ENCODE data around the gene KLHL33.

The KLHL33 gene

GRCh38 chr14:20391505-20391904 is 44.5 kb downstream of the KLHL33 start:
- H3K36me3 Mint-ChIP-seq (ENCODE audit: insufficient read depth): peaks cover 85% of the 10 kb centered on the region
- no peak overlapping the region for H3K27ac Mint-ChIP-seq (ENCODE audit: low read depth)
- H3K4me1 Mint-ChIP-seq: peaks cover 13% of the 10 kb centered on the region
- no peaks in the 10 kb centered on the region for H3K9me3 Mint-ChIP-seq
- no peak for ATAC-seq (replicated peaks; ENCODE audit: extremely low read depth, poor library complexity, severe bottlenecking)
- no peak for DNase-seq (ENCODE audit: low spot score in 2 of 2)
- H3K4me3 Mint-ChIP-seq: no peak overlapping the region
- no peaks in the 10 kb centered on the region for H3K27me3 Mint-ChIP-seq

- no peaks in the 10 kb centered on the region for H3K9me3 Mint-ChIP-seq
- no peak overlapping the region for H3K4me3 Mint-ChIP-seq
- peaks cover 13% of the 10 kb centered on the region for H3K4me1 Mint-ChIP-seq
Observed at GRCh38 chr14:20388159-20388558, 47.8 kb downstream of the KLHL33 start.

GRCh38 chr14:20387576-20387975 is 48.4 kb downstream of the KLHL33 start:
- peak overlapping the region; percentile 51 for H3K27ac Mint-ChIP-seq (ENCODE audit: low read depth)
- no peaks in the 10 kb centered on the region for H3K27me3 Mint-ChIP-seq
- no peak for DNase-seq (ENCODE audit: low spot score in 2 of 2)
- H3K4me1 Mint-ChIP-seq: peaks cover 13% of the 10 kb centered on the region
- ATAC-seq (replicated peaks; ENCODE audit: extremely low read depth, poor library complexity, severe bottlenecking): no peak
- peaks cover 72% of the 10 kb centered on the region for H3K36me3 Mint-ChIP-seq (ENCODE audit: insufficient read depth)
- no peaks in the 10 kb centered on the region for H3K9me3 Mint-ChIP-seq
- no peak overlapping the region for H3K4me3 Mint-ChIP-seq

More at GRCh38 chr14:20388159-20388558, 47.8 kb downstream of the KLHL33 start:
- peaks cover 77% of the 10 kb centered on the region for H3K36me3 Mint-ChIP-seq (ENCODE audit: insufficient read depth)
- H3K27ac Mint-ChIP-seq (ENCODE audit: low read depth): peak overlapping the region; percentile 51
- no peak for DNase-seq (ENCODE audit: low spot score in 2 of 2)
- H3K27me3 Mint-ChIP-seq: no peaks in the 10 kb centered on the region
- ATAC-seq (replicated peaks; ENCODE audit: extremely low read depth, poor library complexity, severe bottlenecking): no peak

- Mint-ChIP-seq H3K27me3 (no peaks in the 10 kb centered on the region), H3K27ac (ENCODE audit: low read depth) (no peak overlapping the region), H3K4me3 (no peak overlapping the region), H3K9me3 (no peaks in the 10 kb centered on the region), H3K4me1 (peaks cover 13% of the 10 kb centered on the region), H3K36me3 (ENCODE audit: insufficient read depth) (peaks cover 62% of the 10 kb centered on the region)
- DNase-seq (ENCODE audit: low spot score in 2 of 2): no peak
- no peak for ATAC-seq (replicated peaks; ENCODE audit: extremely low read depth, poor library complexity, severe bottlenecking)
Observed at GRCh38 chr14:20386276-20386855, 49.6 kb downstream of the KLHL33 start.

- H3K36me3 Mint-ChIP-seq (ENCODE audit: insufficient read depth): peaks cover 56% of the 10 kb centered on the region
- H3K27me3 Mint-ChIP-seq: no peaks in the 10 kb centered on the region
- peaks cover 13% of the 10 kb centered on the region for H3K4me1 Mint-ChIP-seq
- no peak overlapping the region for H3K27ac Mint-ChIP-seq (ENCODE audit: low read depth)
- H3K4me3 Mint-ChIP-seq: no peak overlapping the region
- H3K9me3 Mint-ChIP-seq: no peaks in the 10 kb centered on the region
- no peak for ATAC-seq (replicated peaks; ENCODE audit: extremely low read depth, poor library complexity, severe bottlenecking)
- DNase-seq (ENCODE audit: low spot score in 2 of 2): no peak
Observed at GRCh38 chr14:20384886-20385285, 51.1 kb downstream of the KLHL33 start.

GRCh38 chr14:20384321-20384720 is 51.6 kb downstream of the KLHL33 start:
- H3K27me3 Mint-ChIP-seq: no peaks in the 10 kb centered on the region
- ATAC-seq (replicated peaks; ENCODE audit: extremely low read depth, poor library complexity, severe bottlenecking) (no peak), DNase-seq (ENCODE audit: low spot score in 2 of 2) (no peak)
- no peaks in the 10 kb centered on the region for H3K9me3 Mint-ChIP-seq
- H3K36me3 Mint-ChIP-seq (ENCODE audit: insufficient read depth): peaks cover 56% of the 10 kb centered on the region
- H3K4me1 Mint-ChIP-seq: peaks cover 9% of the 10 kb centered on the region
- no peak overlapping the region for H3K27ac Mint-ChIP-seq (ENCODE audit: low read depth)
- H3K4me3 Mint-ChIP-seq: no peak overlapping the region

- Mint-ChIP-seq H3K27ac (ENCODE audit: low read depth) (no peak overlapping the region), H3K4me3 (no peak overlapping the region), H3K4me1 (peaks cover 6% of the 10 kb centered on the region), H3K36me3 (ENCODE audit: insufficient read depth) (peaks cover 56% of the 10 kb centered on the region), H3K9me3 (no peaks in the 10 kb centered on the region), H3K27me3 (no peaks in the 10 kb centered on the region)
- no peak for ATAC-seq (replicated peaks; ENCODE audit: extremely low read depth, poor library complexity, severe bottlenecking)
- DNase-seq (ENCODE audit: low spot score in 2 of 2): no peak
Observed at GRCh38 chr14:20383636-20384035, 52.3 kb downstream of the KLHL33 start.

- peaks cover 3% of the 10 kb centered on the region for H3K4me1 Mint-ChIP-seq
- peaks cover 55% of the 10 kb centered on the region for H3K36me3 Mint-ChIP-seq (ENCODE audit: insufficient read depth)
- no peaks in the 10 kb centered on the region for H3K27me3 Mint-ChIP-seq
- H3K27ac Mint-ChIP-seq (ENCODE audit: low read depth): no peak overlapping the region
- H3K9me3 Mint-ChIP-seq: no peaks in the 10 kb centered on the region
- ATAC-seq (replicated peaks; ENCODE audit: extremely low read depth, poor library complexity, severe bottlenecking) (no peak), DNase-seq (ENCODE audit: low spot score in 2 of 2) (no peak)
- H3K4me3 Mint-ChIP-seq: no peak overlapping the region
Observed at GRCh38 chr14:20383032-20383431, 52.9 kb downstream of the KLHL33 start.

- Mint-ChIP-seq H3K4me3 (no peak overlapping the region), H3K27ac (ENCODE audit: low read depth) (no peak overlapping the region), H3K9me3 (no peaks in the 10 kb centered on the region), H3K36me3 (ENCODE audit: insufficient read depth) (peaks cover 53% of the 10 kb centered on the region), H3K4me1 (no peaks in the 10 kb centered on the region), H3K27me3 (no peaks in the 10 kb centered on the region)
- ATAC-seq (replicated peaks; ENCODE audit: extremely low read depth, poor library complexity, severe bottlenecking) (no peak), DNase-seq (ENCODE audit: low spot score in 2 of 2) (no peak)
Observed at GRCh38 chr14:20382526-20382925, 53.4 kb downstream of the KLHL33 start.

- Mint-ChIP-seq H3K27ac (ENCODE audit: low read depth) (no peak overlapping the region), H3K36me3 (ENCODE audit: insufficient read depth) (peaks cover 55% of the 10 kb centered on the region), H3K27me3 (no peaks in the 10 kb centered on the region), H3K4me1 (no peaks in the 10 kb centered on the region), H3K9me3 (no peaks in the 10 kb centered on the region), H3K4me3 (no peak overlapping the region)
- ATAC-seq (replicated peaks; ENCODE audit: extremely low read depth, poor library complexity, severe bottlenecking) (no peak), DNase-seq (ENCODE audit: low spot score in 2 of 2) (no peak)
Observed at GRCh38 chr14:20381341-20381740, 54.6 kb downstream of the KLHL33 start.

- H3K27me3 Mint-ChIP-seq: no peaks in the 10 kb centered on the region
- no peak overlapping the region for H3K4me3 Mint-ChIP-seq
- no peak for DNase-seq (ENCODE audit: low spot score in 2 of 2)
- no peak overlapping the region for H3K27ac Mint-ChIP-seq (ENCODE audit: low read depth)
- peaks cover 53% of the 10 kb centered on the region for H3K36me3 Mint-ChIP-seq (ENCODE audit: insufficient read depth)
- ATAC-seq (replicated peaks; ENCODE audit: extremely low read depth, poor library complexity, severe bottlenecking): no peak
- H3K4me1 Mint-ChIP-seq: no peaks in the 10 kb centered on the region
- no peaks in the 10 kb centered on the region for H3K9me3 Mint-ChIP-seq
Observed at GRCh38 chr14:20380681-20381080, 55.3 kb downstream of the KLHL33 start.

- H3K9me3 Mint-ChIP-seq: no peaks in the 10 kb centered on the region
- no peak overlapping the region for H3K27ac Mint-ChIP-seq (ENCODE audit: low read depth)
- H3K4me3 Mint-ChIP-seq: no peak overlapping the region
- H3K27me3 Mint-ChIP-seq: no peaks in the 10 kb centered on the region
- DNase-seq (ENCODE audit: low spot score in 2 of 2): no peak
- no peak for ATAC-seq (replicated peaks; ENCODE audit: extremely low read depth, poor library complexity, severe bottlenecking)
- H3K36me3 Mint-ChIP-seq (ENCODE audit: insufficient read depth): peaks cover 58% of the 10 kb centered on the region
- no peaks in the 10 kb centered on the region for H3K4me1 Mint-ChIP-seq
Observed at GRCh38 chr14:20379743-20380142, 56.2 kb downstream of the KLHL33 start.

GRCh38 chr14:20377171-20377570 is 58.8 kb downstream of the KLHL33 start:
- no peaks in the 10 kb centered on the region for H3K27me3 Mint-ChIP-seq

More at GRCh38 chr14:20377171-20377570, 58.8 kb downstream of the KLHL33 start:
- DNase-seq (ENCODE audit: low spot score in 2 of 2) (no peak), ATAC-seq (replicated peaks; ENCODE audit: extremely low read depth, poor library complexity, severe bottlenecking) (no peak)
- Mint-ChIP-seq H3K4me3 (no peak overlapping the region), H3K36me3 (ENCODE audit: insufficient read depth) (peaks cover 61% of the 10 kb centered on the region), H3K27ac (ENCODE audit: low read depth) (no peak overlapping the region), H3K9me3 (no peaks in the 10 kb centered on the region), H3K4me1 (no peaks in the 10 kb centered on the region)

All from central memory CD8-positive, alpha-beta T cell (primary cell).